ENCODE measurements around the gene TEX19.

The TEX19 gene

DNA sequence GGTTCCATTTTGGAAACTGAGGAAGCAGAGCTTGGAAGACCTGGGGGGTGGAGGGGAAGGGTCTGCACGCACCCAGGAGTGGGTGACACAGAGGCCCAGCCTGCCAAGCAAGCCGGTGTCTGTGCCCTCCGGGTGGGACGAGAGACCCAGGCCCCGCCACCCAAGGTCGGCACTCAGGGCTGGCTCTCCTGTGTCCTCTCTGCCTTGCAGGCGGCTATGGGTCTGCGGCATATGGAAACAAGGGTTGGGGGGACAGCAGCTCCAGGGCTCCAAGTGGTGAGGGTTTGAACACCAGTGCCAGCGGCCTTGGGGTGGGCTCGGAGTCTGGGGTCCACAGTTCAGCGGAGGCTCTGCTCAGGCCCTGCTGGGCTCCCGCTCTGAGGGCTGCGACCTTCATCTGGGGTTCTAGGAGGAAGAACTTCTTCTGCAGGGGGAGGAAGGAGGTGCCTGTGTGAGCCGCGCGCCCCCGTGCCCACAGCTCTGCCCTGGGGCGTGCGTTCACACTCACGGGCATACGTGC is 37.0 kb upstream of the TEX19 start:
- no peak for FAIRE-seq

DNA sequence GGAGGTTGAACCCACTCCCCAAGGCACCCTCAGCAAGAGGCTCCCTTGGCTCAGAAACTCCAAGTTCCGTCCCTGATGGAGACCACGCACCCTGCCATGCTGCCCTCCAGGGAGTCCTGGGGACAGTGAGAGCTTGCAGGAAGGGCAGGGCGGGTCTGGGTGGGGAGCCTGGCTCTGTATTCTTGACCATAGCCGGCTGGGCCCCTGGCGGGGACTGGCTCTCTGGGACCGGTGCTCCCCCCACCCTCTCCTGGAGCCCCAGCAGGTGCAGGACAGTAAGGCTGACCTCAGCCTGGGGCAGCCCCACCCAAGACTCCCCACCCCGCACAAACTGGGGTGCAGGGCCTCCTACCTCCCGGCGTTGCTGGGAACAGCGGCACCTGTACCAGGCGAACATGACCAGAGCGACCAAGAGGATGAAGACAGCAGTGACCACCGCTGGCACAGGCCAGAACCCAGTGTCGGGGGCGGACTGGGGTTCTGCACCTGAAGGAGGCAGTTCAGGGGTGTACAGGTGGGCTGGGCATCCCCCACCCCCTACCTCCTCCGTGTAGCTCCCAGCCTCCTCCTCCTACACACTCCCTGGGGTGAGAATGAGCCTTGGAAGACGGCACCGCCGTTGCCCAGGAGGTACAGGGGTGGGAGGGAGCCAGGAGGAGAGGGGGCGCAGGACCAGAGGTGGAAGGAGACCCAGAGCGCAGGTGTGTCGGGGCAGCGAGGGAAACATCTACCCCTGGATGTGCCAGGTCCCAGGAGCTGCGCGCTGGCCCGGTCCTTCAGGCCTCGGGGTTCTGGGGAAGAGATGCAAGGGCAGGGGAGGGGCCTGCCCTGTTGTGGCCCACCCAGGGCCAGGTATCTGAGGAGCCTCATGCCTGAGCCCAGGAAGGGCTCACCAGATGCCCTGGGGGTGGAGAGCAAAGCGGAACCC is 36.3 kb upstream of the TEX19 start:
- FAIRE-seq, result no peak

GRCh38 chr17:82323514-82324234 is 35.4 kb upstream of the TEX19 start:
- FAIRE-seq, result no peak

DNA sequence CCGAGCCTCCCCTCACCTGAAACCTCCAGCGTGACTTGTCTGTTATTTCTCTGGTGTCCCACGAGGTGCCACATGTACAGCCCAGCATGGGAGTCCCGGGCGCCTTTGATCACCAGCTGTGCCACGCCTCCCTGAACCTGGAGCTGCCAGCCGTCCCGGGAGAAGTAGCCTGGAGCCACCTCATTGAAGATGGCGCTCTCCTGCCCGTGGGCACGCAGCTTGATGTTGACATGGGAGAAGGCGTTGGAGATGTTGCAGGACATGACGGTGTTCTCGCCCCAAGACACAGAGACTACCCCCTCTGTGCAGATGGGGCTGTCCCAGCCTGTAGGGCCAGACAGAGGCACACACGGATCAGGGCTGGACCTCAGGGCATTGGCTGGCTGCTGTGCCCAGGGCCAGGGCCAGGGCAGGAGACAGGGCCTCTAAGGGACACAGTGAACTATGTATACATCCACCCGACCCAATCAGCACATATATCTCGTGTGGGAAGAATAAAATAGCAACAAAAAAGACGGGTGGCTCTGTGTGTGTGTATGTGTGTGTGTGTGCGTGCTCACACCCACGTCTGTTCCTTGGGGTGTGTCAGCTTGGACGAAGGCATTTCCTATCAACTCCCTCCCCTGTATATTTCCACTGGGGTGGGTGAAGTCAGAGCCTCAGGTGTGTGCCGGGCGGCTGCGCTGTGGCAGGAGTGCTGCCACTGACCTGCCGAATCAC is 34.3 kb upstream of the TEX19 start:
- FAIRE-seq, result no peak

DNA sequence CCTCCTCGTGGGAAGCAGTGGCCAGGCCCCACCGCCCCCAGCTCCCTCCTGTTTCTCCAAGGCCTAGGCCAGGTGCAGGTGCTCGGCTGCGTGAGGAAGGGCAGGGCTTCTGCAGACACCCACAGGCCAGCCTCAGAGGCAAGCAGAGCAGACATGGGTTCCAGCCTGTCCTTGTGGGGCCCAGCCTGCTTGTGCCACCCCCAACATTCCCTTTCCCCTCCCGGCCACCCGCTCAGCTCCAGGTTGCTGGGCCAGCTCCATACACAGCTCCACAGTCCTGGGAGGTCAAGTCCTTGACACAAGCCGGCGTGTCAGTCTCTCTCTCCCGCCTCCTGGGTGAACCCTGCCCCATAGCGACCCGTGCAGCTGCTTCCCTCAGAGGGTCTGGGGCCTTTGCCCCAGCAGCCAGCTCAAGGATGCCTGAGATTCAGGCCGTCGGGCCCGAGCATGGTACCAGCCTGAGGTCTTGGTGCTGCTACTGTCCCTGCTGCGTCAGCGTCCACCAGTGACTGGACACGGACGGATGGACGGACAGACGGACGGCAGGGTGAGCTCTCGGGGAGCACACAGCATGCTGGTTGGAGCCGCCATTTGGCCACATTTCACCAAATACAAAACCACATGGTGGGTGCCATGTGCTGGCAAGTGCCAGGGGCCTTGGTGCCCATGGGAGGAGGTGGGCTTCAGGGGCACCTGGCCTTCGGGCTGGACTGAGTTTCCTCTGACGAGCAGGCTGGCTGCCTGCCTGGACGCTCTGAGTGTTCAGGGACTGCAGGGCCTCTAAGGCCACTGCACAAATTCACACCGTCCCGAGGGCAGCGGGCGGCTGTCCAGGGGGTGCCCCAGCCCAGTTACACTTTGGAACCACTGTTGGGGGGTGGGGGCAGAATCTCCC is 33.5 kb upstream of the TEX19 start:
- FAIRE-seq, result no peak

DNA sequence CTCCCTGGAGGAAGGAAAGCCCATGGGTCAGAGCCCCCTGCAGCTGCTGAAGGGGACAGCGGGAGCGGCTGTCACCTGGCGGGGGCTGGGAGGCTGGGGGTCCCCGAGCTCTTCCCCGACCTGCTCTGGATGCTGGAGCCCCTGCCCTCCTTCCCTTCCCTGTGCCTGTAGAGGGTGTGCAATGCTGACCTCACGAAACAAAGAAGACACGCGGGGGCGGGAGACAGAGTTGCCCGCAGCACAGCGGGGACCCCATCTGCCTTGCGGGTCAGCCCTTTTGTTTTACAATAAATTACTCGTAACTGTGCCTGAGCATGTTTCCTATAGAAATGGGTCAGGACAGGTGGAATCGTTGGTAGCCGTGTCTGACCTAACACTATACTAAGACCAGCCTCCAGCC is 31.8 kb upstream of the TEX19 start:
- no peak for FAIRE-seq

- no peak for FAIRE-seq
Observed at GRCh38 chr17:82327757-82328140, 31.3 kb upstream of the TEX19 start.

DNA sequence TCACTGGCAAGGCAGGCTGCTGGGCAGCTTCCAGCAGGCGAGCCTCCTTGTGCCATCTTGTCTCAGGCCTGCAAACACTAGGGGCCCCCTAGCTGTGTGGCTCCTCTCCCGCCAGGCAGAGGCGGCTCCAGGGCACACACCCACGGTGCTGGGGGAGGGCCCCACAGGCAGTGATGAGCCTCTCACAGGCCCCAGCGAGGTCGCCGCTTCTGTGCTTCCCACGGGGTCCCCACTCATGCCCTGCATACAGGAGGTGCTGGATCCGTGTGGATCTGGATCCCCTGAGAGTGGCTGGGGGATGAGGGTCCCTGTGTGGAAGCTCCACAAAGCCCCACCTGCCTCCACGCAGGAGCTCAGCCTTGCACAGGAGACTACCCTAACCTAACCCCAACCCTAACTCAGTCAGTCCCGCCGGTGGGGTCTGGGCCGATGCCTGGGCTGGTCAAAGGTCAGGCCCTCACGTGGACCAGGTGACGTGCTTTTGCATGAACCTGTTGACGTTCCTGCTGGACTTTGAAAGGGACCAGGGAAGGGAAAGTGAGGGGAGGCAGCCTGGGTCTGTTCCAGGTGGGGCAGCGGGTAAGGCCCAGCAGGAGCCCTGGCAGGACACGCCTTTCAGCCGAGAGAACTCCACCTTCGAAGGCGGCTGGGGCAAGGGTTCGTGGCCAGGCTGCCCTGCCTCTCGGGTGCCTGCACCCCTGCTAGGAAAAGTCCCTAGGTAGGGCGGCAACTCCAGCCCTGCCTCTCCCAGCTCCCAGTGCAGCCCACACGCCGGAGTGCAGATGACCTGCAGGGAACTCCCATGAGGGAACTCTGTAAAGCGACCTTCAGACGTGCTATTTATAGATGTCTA is 30.7 kb upstream of the TEX19 start:
- FAIRE-seq, result no peak

DNA sequence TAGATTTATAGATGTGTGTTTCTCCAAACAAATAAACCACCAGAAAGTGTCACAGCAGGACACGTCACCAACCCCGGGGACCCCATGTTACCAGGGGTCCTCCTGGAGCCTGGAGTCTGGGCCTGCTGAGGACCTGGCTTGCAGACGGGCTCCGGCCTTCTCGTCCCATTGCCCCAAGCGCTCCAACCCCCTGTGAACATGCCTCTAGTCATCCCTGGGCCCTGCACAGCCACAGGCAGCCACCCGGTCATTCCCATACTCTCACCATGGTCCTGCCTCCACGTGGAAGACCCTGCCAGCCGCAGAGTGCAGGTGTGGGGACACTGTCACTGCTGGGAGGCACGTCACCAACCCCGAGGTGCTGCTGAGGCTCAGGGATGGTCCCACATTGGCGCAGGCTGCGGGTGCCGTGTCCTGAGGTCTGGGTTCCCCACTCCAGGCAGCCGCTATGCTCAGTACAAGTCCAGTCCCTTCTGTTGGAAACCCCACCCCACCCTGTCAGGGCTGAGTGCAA is 30.0 kb upstream of the TEX19 start:
- no peak for FAIRE-seq

DNA sequence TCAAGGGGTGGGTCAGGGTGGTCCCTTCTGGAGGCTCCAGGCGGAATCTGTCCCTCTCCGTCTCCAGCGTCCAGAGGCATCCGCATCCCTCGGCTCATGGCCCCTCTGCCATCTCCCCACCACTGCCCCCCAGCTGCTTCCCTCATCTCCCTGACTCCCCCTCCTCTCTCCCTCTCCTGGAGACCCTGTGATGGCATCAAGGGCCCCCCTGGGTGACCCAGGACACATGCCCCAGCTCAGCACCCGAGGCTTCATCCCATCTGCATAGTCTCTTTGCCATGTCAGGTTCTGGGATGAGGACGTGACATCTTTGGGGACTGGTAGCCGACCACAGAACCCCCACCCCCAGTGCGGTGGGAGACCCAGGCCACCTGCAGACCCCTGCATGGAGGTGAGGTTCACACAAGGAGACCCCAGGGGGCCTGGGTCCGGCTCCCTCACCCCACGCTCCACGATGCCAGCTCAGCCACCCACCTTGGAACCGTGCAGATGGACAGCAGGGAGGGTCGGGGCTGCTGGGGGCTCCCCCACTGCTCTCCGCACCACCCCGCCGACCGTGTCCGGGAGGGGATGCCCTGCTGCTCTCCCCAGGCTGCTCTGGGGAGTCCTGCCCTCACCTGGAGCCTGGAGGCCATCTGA is 29.2 kb upstream of the TEX19 start:
- no peak for FAIRE-seq

DNA sequence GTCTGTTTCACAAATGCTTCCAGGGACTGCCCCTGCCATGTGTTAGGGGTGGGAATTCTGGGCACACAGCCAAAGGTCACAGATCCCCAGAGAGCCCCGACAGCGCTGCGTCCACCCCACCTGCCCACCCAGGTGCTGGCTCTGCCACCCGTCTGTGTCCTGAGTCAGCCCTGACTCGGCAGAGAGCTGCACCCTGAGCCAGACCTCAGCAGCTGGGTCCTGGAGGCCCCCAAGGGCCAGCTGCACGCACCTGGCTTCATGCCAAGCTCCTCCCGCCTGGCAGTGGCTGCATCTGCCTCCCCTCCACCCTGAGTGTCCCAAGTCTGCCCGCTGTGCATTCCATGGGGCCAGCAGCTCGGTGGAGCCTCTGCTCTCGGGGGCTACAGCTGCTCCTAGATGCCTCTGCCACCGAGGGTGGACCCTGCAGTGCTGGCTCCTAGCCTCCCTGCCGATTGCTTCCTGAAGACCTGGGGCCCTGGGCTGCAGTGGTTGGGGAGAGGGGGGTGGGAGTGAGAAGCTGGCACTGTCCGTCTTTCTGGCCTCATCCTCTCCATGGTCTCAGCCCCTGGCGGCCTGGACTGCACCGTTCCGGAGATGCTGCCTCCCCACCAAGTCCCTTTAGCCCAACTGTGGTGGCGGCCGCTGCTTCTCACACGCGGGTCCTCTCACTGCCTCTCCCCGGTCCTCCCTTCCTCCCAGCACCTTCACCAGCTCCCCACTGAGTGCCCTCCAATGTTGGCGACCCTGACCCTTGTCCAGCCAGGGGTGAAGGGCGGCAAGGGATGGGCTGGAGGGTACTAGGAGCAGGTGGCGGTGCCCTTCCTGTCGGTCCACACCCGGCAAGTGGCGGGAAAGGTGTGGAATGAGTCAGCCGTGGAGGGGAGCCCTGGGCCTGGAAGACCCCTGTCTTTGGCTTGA is 28.5 kb upstream of the TEX19 start:
- FAIRE-seq, result no peak

- FAIRE-seq, result no peak
Observed at GRCh38 chr17:82331345-82331939, 27.6 kb upstream of the TEX19 start.

GRCh38 chr17:82332669-82333278 is 26.3 kb upstream of the TEX19 start:
- no peak for FAIRE-seq

DNA sequence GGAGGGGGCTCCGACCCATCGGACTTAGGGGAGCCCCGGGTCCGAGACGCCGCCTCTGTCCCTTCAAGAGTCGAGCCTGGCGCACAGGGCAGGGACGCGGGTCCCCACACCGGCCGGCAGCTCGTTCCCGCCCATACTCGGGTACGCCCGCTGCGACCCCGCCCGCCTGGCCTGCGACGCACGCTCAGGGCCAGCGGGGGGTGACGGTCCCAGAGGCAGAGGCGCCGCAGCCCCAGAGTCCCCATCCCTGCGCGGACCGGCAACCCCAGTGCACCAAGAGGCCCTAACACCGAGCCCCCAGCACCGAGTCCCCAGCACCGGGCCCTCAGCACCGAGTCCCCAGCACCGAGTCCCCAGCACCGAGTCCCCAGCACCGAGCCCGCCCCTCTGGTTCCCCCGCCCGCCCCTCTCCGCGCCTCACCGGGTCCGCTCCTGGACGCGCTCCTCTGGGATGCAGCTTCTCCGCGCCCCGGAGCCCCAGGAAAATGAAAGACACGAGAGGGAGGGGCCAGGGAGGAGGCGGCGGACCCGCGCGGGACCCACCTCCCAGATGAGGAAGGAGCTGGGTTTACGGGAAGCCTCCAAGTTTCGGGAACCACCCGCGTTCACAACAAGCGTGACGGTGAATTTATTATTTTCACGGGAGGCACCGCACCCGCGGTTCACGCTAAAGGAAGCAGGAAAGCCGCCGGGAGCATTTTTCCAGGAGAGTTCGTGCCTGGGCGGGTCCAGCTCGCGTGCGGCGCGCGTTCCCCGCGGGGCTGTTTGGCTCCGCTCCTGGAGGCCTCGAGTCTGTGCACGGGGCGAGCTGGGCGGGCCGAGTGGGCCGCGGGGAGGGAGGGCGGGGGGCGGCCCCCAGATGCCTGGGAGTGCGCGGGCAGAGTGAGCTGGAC is 25.5 kb upstream of the TEX19 start, which contains the start of gene SECTM1:
TSS of gene SECTM1 (minus strand) at position 488 of the 893 bp plus-strand sequence. CDS start 6,526 bp downstream, outside the sequence.
- FAIRE-seq, result no peak

- FAIRE-seq, result no peak
Observed at GRCh38 chr17:82334204-82334621, 24.8 kb upstream of the TEX19 start.

DNA sequence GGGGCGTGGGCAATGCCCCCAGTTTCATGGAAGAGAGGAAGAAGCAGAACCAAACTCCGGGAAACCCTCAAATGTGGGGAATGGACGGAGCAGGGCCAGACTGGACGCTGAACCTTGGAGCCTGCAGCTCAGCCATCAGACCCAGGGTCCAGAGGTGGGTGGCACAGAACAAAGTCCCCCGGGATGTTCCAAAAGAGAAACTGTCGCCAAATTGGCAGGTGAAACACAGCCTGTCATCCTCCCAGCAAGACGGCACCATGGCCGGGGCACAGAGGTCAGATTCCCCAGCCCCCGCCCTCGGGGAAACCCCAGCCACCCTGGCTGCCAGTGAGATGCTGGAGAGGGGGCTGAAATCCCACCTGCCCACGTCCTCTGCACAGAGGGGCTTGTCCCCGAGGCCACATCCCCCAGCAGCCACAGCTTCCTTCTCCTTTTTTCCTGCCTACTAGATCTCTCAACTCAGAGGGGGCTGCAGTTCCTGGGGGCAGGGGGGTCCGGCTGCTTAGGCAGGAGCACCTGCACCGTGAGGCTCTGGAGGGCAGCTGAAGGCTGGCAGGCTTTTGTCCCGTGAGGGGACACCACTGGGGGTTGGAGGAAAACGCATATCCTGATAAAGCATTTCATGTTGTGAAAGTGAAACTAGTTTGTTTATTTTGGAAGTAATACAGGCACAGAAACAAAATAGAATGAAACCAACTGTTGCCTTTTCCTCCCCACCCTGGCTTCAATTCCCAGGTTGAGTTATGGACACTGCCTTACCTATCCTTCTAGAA is 24.2 kb upstream of the TEX19 start:
- FAIRE-seq, result no peak

Measured in G401.6 (cell line).